Measurements from ENCODE around the gene SPATA21. TPM values are rescaled to one million over a fixed set of nuclear protein-coding genes. Genes with fewer than 3 reads are reported as not detected.

The SPATA21 gene
- polyA plus RNA-seq, 3 donors, result not detected

DNA sequence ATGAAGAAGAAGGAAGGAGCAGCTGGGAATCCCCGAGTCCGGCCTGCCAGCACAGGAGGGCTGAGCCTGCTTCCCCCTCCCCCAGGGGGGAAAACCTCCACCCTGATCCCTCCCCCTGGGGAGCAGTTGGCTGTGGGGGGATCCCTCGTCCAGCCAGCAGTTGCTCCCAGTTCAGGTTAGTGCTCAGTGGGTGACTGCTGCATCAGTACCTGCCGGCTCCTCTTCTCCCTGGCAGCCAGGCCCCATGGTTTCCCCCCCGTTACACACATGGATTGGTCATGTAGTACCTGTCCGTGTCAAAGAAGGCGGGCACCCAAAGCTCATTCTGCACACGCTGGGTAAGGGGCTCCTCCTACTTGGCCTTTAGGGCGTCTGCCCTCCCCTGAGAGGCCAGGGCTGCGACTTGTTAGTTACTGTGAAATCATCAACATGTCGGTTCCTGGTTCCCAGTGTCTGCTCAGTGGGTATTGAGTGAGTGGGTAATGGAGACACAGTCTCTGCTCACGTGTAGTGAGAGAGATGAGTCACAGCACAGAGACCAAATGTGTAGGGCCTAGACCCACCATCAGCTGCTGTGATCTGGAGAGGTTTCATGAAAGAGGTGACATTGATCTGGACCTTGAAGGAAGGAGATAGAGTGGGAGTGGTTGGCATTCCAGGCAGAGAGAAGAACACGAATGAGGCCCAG is 14.8 kb upstream of the SPATA21 start:
- Histone ChIP-seq H4K20me1 (ENCODE audit: insufficient read depth, low read length) (peaks cover 98% of the 10 kb centered on the region), H3K4me1 (ENCODE audit: control insufficient read depth in 1 of 2, insufficient read depth in 2 of 2, low read length in 2 of 2) (no peaks in the 10 kb centered on the region), H2AFZ (ENCODE audit: insufficient read depth, low read depth, low read length, poor library complexity, severe bottlenecking) (no peak overlapping the region), H3K27me3 (ENCODE audit: control insufficient read depth in 2 of 2, insufficient read depth in 2 of 2, low read length in 2 of 2) (no peaks in the 10 kb centered on the region), H3K9me3 (replicated peaks in 1 of 2; ENCODE audit: control insufficient read depth in 1 of 2, insufficient read depth in 1 of 2, low read length in 2 of 2) (no peaks in the 10 kb centered on the region), H3K9ac (ENCODE audit: insufficient read depth, low read length, poor library complexity, severe bottlenecking) (no peak overlapping the region), H3K36me3 (replicated peaks in 1 of 2; ENCODE audit: control insufficient read depth in 1 of 2, insufficient read depth in 2 of 2, low read length in 2 of 2) (peaks cover 94 to 100% of the 10 kb centered on the region in 2 donors), H3K79me2 (ENCODE audit: insufficient read depth, low read length) (peaks cover 14% of the 10 kb centered on the region), H3K4me3 (replicated peaks in 1 of 3; ENCODE audit: low read depth in 2 of 3, low read length in 3 of 3) (no peak overlapping the region), H3K27ac (ENCODE audit: low read depth in 1 of 2, low read length in 2 of 2) (no peak overlapping the region), H3K4me2 (replicated peaks; ENCODE audit: extremely low read depth, low read length, poor library complexity, severe bottlenecking) (no peak overlapping the region)
- TF ChIP-seq, protein P1, sequence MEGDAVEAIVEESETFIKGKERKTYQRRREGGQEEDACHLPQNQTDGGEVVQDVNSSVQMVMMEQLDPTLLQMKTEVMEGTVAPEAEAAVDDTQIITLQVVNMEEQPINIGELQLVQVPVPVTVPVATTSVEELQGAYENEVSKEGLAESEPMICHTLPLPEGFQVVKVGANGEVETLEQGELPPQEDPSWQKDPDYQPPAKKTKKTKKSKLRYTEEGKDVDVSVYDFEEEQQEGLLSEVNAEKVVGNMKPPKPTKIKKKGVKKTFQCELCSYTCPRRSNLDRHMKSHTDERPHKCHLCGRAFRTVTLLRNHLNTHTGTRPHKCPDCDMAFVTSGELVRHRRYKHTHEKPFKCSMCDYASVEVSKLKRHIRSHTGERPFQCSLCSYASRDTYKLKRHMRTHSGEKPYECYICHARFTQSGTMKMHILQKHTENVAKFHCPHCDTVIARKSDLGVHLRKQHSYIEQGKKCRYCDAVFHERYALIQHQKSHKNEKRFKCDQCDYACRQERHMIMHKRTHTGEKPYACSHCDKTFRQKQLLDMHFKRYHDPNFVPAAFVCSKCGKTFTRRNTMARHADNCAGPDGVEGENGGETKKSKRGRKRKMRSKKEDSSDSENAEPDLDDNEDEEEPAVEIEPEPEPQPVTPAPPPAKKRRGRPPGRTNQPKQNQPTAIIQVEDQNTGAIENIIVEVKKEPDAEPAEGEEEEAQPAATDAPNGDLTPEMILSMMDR (IDR thresholded peaks at IDR 0.05), result no peak
- H3K4me3 Mint-ChIP-seq, result no peak overlapping the region
- intact Hi-C loops (cut with micrococcal nuclease), result no loop called here
- no peaks in the 10 kb centered on the region for H3K4me1 Mint-ChIP-seq
- WGBS (ENCODE audit: insufficient coverage), result 94% methylated on average over 10 of the region's 13 CpGs
- peaks cover 83 to 99% of the 10 kb centered on the region in 2 donors for H3K36me3 Mint-ChIP-seq
- peak overlapping the region in 1 of 7 donors; percentile 1 for H3K27ac Mint-ChIP-seq
- peaks cover 0 to 1% (median 0%) of the 10 kb centered on the region in 7 donors for H3K9me3 Mint-ChIP-seq
- peaks cover 0 to 1% (median 0%) of the 10 kb centered on the region in 3 donors for H3K27me3 Mint-ChIP-seq (ENCODE audit: low read depth in 3 of 3)
- no peak for DNase-seq

DNA sequence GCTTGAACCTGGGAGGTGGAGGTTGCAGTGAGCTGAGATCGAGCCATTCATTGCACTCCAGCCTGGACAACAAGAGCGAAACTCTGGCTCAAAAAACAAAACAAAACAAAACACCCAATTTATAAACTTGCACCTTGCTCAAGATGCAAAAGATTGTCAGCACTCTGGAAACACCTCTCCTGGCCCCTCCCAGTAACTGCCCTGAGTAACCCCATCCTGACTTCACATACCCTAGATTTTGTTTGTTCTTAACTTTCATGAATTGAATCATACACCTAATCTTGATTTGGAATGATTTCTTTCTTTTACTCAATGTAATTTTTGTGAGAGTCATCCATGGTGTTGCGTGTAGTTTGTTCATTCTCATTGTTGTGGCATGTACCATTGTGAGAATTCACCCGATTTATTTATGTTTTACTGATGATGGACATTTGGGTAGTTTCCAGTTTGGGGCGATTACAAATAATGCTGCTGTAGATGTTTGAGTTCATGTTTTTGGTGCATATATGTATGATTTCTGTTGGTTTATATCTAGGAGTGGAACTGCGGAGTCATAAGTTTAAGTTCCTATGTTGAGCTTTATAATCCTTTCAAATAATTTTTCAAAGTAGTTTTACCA is 13.7 kb upstream of the SPATA21 start:
- Histone ChIP-seq H3K9me3 (replicated peaks in 1 of 2; ENCODE audit: control insufficient read depth in 1 of 2, insufficient read depth in 1 of 2, low read length in 2 of 2) (no peaks in the 10 kb centered on the region), H2AFZ (ENCODE audit: insufficient read depth, low read depth, low read length, poor library complexity, severe bottlenecking) (no peak overlapping the region), H3K4me3 (replicated peaks in 1 of 3; ENCODE audit: low read depth in 2 of 3, low read length in 3 of 3) (no peak overlapping the region), H3K36me3 (replicated peaks in 1 of 2; ENCODE audit: control insufficient read depth in 1 of 2, insufficient read depth in 2 of 2, low read length in 2 of 2) (peaks cover 91 to 100% of the 10 kb centered on the region in 2 donors), H4K20me1 (ENCODE audit: insufficient read depth, low read length) (peaks cover 98% of the 10 kb centered on the region), H3K79me2 (ENCODE audit: insufficient read depth, low read length) (peaks cover 21% of the 10 kb centered on the region), H3K4me1 (ENCODE audit: control insufficient read depth in 1 of 2, insufficient read depth in 2 of 2, low read length in 2 of 2) (no peaks in the 10 kb centered on the region), H3K27ac (ENCODE audit: low read depth in 1 of 2, low read length in 2 of 2) (no peak overlapping the region), H3K4me2 (replicated peaks; ENCODE audit: extremely low read depth, low read length, poor library complexity, severe bottlenecking) (no peak overlapping the region), H3K27me3 (ENCODE audit: control insufficient read depth in 2 of 2, insufficient read depth in 2 of 2, low read length in 2 of 2) (no peaks in the 10 kb centered on the region), H3K9ac (ENCODE audit: insufficient read depth, low read length, poor library complexity, severe bottlenecking) (no peak overlapping the region)
- peaks cover 0 to 1% (median 0%) of the 10 kb centered on the region in 7 donors for H3K9me3 Mint-ChIP-seq
- H3K4me1 Mint-ChIP-seq, result no peaks in the 10 kb centered on the region
- DNase-seq, result no peak
- H3K27ac Mint-ChIP-seq, result peak overlapping the region in 1 of 7 donors; percentile 7
- TF ChIP-seq, protein P1 (IDR thresholded peaks at IDR 0.05), result no peak
- no peak overlapping the region for H3K4me3 Mint-ChIP-seq
- H3K27me3 Mint-ChIP-seq (ENCODE audit: low read depth in 3 of 3), result peaks cover 0 to 1% (median 0%) of the 10 kb centered on the region in 3 donors
- intact Hi-C loops (cut with micrococcal nuclease), result no loop called here
- 86% methylated on average over 1 of the region's 6 CpGs for WGBS (ENCODE audit: insufficient coverage)
- H3K36me3 Mint-ChIP-seq, result peaks cover 78 to 99% of the 10 kb centered on the region in 2 donors

Measured in CD14-positive monocyte (primary cell).